Fibroblast of upper back skin (primary cell): ENCODE data around the gene HSFX3.
"Not testable (repeated sequence)": the region's sequence is repeated elsewhere in the genome, so short reads cannot be mapped to it uniquely, and the experiment has no call there.

Experiments used
- DNase-seq: peaks from one replicate; pipeline ENCODE4 v3.0.0-alpha.2; 2013

HSFX3 gene

DNA sequence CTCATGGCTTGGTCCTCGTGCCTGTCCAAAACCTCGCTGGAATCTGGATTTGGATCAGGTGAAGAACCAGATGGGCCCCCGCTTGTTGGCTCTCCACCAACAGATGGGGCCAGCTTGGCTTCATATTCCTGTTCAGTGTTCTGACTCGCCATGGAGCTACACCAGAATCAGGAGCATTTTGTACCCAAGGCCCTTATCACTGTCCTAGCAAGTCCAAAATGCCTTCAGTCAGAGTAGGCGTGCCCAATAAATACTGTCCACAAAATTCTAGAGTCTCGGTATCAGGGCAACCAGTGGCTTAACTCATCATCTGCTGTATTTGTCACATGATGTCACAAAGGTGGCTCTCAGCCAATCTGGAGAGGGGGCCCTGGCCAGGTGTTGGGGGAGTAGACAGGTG, at the start of gene HSFX3:
TSS of gene HSFX3 (minus strand) at position 224 of the 400 bp plus-strand sequence. CDS start at position 152, 72 bp downstream.
- DNase-seq: not testable (repeated sequence)

GRCh38 chrX:149598603-149599002, 48.9 kb upstream of the HSFX3 start:
- DNase-seq: not testable (repeated sequence)

GRCh38 chrX:149595943-149596342, 46.2 kb upstream of the HSFX3 start:
- not testable (repeated sequence) for DNase-seq

DNA sequence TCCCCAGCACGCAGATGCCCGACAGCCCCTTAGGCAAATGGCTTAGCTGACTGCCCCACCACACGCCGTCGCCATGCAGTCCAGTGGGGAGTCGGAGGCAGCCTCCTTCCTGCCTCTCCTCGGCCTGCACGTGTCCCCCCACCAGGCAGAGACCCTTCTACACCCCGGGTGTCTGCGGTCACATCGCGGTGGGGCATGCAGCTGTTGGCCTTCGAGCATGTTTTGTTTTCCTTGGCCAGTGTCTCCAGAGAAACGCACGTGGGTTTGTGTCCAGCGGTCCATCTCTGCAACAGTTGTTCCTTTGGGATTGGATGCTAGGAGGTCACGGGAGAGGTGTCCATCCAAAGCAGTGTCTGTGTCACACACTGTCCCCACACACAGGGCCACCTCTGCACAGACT, 45.5 kb upstream of the HSFX3 start, which contains the start of gene HSFX2:
TSS of gene HSFX2 (minus strand) at position 101 of the 400 bp plus-strand sequence. CDS start 614 bp downstream, outside the sequence.
- not testable (repeated sequence) for DNase-seq

DNA sequence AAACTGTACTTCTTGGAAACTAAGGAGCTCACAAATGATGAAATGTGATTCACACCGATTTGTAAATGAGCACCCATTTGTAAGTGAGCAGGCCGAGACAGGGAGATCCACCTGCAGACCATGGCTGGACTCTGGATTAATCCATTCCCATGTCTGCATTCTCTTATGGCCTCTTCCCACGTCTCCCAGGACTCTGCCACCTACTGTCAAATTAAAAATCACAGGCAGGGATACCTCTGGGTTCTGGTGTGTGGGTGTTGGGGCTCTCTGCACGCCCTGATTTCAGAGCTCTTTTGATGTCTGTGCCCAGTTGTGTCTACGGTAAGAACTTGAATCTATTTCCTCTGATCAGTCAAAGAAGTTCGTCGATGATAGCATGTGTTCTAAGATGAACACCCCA, 41.3 kb upstream of the HSFX3 start:
- DNase-seq: not testable (repeated sequence)

DNA sequence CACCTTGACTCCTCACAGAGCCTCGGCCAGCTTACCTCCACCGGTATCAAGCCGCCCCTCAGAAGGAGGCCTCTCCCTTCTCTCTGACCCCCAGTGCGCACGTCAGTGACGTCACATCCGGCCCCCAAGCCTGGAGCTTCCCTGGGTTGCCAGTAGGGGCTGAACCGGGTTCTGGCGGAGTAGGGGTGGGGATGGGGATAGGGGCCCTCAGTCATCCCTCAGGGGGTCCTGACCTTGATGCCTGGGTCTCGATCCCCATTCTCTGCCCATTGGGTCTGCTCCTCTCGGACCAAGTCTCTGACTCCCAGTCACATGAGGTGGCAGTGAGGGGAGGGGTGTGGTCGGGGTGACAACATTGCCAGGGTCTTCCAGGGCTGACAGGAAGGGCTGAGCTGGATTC, 37.6 kb upstream of the HSFX3 start, which contains the start of gene MAGEA9B:
TSS of gene MAGEA9B (minus strand) at position 101 of the 400 bp plus-strand sequence. CDS start 4,280 bp downstream, outside the sequence.
- DNase-seq: not testable (repeated sequence)

DNA sequence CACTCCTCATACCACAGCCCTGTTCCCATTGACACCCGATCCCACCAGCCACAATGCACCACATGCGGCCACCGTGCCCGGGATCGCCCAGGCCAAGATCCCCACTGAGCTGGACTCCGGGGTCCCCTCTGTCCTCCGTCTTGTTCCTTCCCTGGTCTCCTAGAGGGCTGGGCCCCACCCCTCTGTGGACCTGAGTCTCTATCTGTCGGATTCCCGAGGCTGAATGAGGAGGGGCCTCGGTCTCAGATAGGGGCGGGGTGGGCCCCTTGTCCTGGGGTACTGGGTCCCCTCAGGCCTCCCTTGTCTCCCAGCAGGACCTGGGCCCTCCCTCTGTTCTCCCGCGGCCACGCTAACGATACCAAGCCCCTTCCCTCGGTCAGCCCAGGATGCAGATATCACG, 35.9 kb upstream of the HSFX3 start:
- DNase-seq: not testable (repeated sequence)

DNA sequence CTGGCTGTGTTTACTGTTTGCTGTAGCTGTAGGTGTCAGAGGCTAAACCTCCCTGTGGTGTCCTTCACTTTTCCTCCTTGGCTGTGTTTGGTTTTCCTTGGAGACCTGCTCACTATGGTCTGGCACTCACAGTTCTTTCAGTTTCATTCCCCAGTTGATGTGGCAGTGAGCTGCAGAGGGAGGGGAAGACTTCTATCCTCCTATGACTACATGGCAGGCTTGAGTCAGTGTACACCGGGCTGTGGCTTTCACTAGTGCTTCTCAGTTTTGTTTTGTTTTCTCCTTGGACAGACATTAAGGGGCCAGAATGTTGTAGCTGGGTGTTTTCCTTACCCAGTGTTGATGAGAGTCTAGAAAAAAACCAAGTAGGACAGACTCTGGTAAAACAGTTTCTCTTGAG, 23.7 kb upstream of the HSFX3 start:
- not testable (repeated sequence) for DNase-seq

- DNase-seq: no peak
These were observed 23.0 kb upstream of the HSFX3 start for GRCh38 chrX:149572743-149573142.

GRCh38 chrX:149571770-149572169, 22.0 kb upstream of the HSFX3 start:
- no peak for DNase-seq

- DNase-seq: peak; percentile 18
These were observed 20.9 kb upstream of the HSFX3 start for GRCh38 chrX:149570668-149571067.

DNA sequence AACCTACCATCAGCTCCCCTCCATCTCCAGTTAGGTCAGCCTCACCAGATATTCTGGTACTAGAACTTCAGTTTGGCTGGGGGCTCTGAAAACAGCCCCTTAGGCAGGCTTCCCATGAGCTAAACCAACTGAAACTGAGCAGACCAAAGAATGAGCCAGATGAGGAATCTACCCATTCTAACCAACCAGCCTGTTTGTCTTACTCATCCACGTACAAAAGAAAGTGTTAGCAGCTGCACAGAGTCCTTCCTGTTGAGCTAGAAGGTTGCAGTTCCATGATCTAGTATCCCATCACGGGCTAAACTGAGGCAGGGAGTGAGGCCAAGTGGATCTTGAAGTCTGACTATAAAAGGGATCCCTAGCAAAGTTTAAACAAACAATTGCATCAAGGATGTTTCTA, 20.0 kb upstream of the HSFX3 start:
- DNase-seq: no peak

DNA sequence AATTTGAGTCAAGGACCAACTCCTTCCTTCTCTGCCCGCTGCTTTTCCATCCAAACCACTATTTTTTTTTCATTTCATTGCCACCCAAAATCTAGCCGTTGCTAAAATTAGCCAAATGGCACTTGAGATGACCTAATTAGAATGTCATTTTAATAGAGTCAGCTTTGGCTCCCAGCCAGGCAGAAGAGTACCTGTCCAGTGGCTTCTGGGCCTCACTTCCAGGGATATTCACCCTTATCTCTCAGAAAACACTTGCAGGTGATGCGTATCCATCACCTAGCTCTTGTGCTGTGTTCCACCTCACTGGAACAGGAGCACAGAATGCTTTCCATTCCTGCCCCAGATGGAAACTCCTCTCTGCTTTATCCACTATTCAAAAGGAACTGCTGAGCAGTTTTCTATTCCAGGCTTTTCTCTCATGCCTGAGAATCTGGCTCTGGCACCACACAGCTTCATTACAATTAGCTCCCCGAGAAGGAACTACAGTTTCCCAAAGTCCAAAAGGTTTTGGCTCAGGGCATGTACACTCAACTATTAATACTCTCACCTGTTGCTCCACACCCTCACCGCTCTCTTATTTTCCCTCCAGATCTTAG, 19.1 kb upstream of the HSFX3 start:
- DNase-seq: no peak

DNA sequence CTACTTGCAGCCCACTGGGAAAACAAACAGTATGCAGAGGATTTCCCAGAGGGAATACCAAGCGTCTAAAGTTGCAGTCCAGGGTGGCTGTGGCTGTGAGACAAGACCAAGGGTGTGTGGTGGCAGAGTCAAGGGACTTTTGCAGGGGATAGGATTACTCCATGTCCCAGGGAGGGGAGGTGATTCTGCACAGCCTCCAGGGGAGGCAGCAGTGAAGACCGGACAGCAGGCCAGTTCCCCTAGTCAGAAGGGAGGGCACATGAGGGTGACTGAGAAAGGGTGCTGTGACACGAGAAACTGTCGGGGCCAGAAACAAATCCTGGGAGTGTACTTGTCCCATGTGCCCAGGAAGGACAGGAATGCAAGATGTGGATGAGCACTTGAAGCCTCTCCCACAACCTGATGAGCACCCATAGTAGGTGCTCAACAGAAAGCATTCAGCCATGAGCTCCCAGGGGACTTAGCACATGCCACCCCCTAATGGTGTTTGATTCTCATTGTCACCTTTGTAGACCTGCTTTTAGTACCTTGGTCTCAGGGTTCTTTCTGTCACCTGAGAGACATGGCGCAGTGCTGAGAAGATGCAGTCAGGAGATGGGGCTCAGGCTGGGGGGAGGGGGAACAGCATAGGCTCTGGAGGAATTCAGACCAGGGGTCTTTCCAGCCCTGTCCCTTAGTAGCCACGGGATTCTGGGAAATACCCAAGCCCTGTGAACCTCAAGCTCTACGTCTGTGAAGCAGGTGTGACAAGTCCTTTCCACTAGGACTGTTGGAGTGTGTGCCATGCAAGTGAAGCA, 18.1 kb upstream of the HSFX3 start:
- DNase-seq: no peak

GRCh38 chrX:149563359-149563758, 13.6 kb upstream of the HSFX3 start:
- no peak for DNase-seq

GRCh38 chrX:149555251-149555650, 5.5 kb upstream of the HSFX3 start:
- DNase-seq: not testable (repeated sequence)

DNA sequence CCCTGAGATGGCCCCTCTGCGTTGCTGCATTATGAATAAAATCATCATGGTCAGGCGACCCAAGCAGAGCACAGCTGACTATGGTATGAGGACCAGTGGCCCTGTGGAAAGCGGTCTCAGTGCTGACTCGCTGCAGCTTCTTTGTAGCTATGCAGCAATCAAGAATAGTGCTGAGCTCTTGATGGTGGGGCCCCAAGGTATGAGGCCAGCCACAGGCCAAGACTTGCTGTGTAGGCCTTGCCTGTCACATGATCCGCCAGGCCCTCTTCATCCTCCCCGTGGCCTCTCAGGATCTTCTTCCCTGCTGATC, 2.2 kb upstream of the HSFX3 start:
- DNase-seq: not testable (repeated sequence)

DNA sequence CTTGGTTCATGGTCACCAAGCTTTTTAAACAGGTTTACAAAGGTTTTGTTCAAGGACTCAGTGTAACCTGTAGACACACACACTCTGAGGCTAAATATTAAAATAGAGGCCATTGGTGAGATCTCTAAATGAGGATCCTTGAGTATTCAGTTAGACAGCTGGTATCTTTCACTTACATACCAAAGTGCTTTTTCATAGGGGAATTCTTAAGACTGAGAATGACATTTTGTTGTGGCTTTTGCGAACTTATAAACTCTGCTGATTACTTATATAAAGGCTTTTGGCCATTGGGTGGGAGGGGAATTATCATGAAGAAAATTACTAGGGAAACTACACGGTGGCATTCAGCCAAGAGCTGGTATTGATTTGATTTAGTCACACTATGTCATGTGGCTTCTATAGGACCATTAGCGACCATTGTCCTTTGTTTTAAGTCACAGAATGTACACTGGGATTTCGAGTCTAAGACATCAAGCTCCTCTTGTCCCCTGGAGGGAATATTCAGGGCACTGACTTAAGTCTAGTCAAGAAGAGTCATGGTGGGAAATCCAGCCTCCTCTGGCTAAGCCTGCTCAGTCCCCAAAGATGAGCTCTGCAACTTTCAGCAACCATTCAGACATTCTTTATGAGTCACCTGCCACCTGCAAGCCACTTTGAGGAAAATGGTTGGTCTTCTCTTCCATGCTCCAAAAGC, 1.7 kb upstream of the HSFX3 start:
- not testable (repeated sequence) for DNase-seq

GRCh38 chrX:149550454-149550853, 730 bp upstream of the HSFX3 start:
- DNase-seq: not testable (repeated sequence)

GRCh38 chrX:149547782-149548181, 1.9 kb downstream of the HSFX3 start:
- not testable (repeated sequence) for DNase-seq

DNA sequence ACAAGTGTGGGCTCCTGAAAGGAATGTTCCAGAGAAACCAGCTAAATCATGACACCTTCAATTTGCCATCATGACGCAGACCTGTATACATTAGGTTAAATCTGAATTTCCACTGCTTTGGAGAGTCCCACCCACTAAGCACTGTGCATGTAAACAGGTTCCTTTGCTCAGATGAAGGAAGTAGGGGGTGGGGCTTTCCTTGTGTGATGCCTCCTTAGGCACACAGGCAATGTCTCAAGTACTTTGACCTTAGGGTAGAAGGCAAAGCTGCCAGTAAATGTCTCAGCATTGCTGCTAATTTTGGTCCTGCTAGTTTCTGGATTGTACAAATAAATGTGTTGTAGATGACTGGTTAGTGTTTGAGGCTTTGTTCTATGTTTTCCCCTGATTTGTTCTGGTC, 2.8 kb downstream of the HSFX3 start:
- not testable (repeated sequence) for DNase-seq

GRCh38 chrX:149545545-149546543, 3.9 kb downstream of the HSFX3 start:
- peak; percentile 4 for DNase-seq
